GM19035 (cell line): ENCODE results near the gene HSPA4.
"Not testable (repeated sequence)": the region's sequence is repeated elsewhere in the genome, so short reads cannot be mapped to it uniquely, and the experiment has no call there.

ENCODE experiments used
- ATAC-seq: cut with Tn5 transposase; IDR thresholded peaks from one replicate; pipeline ENCODE4 v1.9.1; 2021; ENCODE audit not compliant: unreplicated experiment

Gene HSPA4

DNA sequence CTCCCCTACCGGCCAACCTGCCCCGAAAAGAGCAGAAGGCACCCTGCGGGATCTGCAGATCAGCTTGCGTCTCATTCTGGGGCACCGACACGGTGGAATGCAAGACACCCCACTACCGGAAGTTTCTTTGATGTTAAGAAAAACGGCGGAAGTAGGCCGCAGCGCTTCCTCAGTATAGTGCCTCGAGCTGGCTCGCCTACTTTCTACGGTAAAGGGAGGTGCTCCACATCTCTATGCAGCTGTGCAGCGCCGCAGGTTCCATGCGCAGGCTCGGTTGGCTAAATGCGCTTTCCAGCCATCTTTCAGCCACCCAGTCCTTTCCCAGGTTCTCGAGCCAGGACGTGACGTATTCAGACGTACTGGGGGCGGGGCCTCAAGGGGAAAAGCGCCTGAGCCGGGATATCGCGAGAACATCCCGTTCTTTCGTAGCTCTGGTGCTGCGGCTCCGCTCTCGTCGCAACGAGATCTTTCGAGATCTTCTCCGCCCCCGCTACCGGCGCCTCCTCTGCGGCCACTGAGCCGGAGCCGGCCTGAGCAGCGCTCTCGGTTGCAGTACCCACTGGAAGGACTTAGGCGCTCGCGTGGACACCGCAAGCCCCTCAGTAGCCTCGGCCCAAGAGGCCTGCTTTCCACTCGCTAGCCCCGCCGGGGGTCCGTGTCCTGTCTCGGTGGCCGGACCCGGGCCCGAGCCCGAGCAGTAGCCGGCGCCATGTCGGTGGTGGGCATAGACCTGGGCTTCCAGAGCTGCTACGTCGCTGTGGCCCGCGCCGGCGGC lies at the start of gene HSPA4:
TSS of gene HSPA4 (plus strand) at position 472 of the 775 bp plus-strand sequence. CDS start at position 710, 238 bp downstream.
- ATAC-seq = peak; percentile 79

DNA sequence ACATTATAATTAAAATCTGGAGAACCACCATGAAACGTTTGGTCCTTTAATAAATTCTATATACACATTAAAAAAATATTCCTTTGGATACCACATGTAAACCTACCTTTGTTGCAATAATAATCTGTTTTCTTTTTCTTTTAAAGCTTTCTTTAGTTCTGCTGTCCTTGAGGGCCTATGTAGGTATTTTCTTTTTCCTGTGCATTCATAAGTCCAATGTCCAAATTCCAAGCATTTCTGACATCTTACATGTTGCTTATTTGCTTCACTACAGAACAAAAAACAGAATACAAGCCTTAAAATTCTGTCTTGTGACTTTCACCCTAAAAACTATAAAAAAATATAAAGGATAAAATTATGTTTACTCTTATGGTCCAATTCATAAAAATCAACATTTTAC lies 45.2 kb upstream of the HSPA4 start:
- no peak for ATAC-seq

DNA sequence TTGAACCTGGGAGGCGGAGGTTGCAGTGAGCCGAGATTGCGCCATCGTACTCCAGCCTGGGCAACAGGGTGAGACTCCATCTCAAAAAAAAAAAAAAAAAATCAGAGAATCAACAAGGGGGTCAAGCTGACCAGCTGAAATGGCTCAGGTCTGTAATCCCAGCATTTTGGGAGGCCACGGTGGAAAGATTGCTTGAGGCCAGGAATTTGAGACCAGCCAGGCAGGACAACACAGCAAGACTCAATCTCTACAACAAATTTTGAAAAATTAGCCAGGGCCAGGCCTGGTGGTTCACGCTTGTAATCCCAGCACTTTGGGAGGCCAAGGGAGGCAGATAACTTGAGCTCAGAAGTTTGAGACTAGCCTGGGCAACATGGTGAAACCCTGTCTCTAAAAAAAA lies 43.4 kb upstream of the HSPA4 start:
- not testable (repeated sequence) for ATAC-seq

DNA sequence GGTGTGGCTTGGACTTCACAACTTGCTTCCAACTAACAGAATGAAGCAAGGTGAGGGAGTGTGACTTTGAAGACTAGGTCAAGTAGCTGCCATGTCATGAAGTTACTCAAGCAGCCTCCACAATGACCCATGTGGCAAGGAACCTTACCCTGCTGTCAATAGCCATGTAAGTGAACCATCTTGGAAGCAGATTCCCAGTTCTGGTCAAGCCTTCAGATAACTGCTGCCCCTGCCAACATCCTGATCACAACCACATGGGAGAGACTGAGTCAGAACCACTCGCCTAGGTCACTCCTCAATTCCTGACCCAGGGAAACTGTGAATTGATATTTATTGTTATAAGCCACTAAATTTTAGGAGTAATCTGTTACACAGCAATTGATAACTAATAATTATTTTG lies 36.3 kb upstream of the HSPA4 start:
- ATAC-seq = no peak

DNA sequence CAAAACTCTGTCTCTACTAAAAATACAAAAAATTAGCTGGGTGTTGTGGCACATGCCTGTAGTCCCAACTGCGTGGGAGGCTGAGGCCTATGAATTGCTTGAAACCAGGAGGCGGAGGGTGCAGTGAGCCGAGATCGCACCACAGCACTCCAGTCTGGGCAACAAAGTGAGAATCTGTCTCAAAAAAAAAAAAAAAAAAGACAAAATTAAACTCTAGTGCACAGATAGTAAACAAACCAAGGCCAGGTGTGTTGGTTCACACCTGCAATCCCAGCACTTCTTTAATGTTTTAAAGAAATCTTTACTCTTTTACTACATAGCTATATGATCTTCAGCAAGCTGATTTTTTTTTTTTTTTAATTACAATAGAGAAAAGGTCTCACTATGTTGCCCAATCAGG lies 33.8 kb upstream of the HSPA4 start:
- no peak for ATAC-seq

DNA sequence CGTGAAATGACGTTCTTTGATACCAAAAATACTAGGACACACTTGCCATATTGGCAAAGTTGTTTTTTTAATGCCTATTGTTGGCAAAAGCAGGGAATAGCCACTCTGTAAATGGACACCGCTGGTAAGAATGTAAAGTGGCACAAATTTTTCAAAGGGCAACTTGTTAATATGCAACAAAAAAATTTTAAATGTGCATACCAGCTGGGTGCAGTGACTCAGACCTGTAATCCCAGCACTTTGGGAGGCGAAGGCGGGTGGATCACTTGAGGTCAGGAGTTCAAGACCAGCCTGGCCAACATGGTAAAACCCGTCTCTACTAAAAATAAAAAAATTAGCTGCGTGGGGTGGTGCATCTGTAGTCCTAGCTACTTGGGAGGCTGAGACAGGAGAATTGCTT lies 32.3 kb upstream of the HSPA4 start:
- not testable (repeated sequence) for ATAC-seq

DNA sequence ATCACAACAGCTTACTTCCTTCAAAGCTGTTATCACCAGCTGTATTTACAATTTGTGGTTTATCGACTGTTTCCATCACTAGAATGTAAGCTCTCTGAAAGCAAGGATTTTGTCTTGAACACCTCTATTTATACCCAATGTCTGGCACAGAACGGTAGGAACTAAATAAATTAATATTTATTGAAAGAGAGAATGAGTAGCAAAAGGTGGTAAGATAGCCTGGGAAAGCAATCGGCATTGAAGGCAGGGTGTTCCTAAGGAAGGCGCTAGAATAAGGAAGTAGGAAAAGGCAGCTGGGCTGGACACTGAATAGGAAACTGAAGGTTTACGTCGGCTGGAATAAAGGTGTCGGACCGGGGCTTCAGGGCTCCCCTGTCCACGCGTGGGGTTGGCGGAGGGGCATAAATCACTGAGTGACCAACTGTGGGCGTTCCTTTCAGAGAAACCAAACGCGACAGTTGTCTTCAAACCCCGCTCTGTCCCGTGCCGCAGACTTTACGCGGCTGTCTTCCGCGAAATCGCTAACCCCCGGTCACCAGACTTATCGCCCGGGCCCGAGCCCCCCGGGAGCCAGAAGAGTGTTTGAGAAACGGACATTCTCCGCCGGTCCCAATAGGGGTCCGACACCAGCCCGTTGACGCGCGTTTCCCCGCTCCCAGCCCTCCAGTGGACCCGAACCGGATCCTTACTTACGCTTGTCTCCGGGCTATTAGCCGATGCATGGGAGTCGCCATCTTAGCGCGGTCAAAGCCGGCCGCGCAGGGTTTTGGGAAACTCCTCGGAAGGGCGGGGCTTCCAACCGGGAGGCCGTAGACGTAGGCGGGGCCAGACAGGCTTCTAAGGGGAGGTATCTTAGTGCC lies 25.8 kb upstream of the HSPA4 start, which contains the start of gene ZCCHC10:
TSS of gene ZCCHC10 (minus strand) at position 746 of the 860 bp plus-strand sequence. CDS start at position 734, 12 bp downstream.
- peak; percentile 96 for ATAC-seq

DNA sequence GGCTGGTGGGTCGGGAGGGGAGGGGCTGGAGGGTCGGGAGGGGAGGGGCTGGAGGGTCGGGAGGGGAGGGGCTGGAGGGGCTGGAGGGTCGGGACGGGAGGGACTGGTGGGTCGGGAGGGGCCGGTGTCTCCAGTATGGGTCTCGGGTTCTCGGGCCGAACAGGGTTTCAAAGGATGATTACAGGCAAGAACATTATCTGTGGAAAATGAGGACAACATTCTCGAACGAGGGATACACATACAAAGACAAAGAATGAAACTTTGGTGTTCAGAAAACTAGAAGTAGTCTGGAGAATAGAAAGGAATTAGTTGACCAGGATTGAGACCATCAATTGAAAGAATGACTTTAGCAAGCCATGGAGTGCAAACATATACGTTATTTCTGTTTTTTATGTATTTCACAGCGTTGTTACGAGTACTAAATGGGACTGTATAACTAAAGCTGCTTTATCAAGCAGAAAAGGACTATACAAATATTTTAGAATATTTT lies 25.1 kb upstream of the HSPA4 start:
- ATAC-seq = no peak

DNA sequence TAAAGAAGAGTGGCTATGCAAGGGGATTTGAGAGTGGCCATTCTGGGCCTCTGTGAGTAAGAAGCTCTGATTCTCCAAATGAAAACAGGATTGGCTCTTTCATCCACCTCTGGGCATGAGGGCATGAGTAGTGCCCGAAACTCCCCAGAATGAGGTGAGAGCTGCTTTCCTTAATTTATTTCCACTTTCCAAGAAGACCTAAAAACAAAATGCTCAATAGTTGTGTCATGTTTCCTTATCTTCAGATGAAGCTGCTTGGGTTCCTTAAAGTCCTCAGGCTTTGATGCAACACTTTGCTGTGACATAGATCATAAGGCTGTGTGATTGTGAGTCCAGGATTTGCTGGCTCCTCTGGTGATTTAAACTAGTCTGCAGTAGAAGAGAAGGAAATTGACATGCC lies 22.4 kb upstream of the HSPA4 start:
- no peak for ATAC-seq

DNA sequence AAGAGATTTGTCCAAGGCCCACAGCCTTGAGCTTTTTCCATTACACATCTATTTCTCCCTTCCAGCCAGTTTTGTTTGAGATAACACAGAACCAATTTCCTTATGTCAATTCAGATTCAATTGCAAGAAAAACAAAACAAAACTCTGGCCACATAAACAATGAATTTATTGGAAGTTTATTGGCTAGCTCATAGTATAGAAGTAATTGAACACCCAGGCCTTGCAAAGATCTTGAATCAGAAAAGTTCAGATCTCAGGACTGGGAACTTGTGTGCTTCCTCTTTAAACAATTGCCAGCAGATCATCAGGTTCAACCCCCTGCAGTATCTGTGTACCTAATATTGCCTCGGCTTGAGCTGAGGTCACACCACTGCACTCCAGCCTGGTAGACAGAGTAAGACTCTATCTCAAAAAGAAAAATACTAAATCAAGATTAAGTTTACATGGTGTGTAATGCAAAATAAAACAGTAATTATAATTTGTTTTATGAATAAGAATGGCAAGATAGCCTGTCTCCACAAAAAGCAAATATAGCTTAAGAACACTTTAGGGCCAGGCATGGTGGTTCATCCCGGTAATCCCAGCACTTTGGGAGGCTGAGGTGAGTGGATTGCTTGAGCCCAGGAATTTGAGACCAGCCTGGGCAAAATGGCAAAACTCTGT lies 21.3 kb upstream of the HSPA4 start:
- ATAC-seq = no peak

DNA sequence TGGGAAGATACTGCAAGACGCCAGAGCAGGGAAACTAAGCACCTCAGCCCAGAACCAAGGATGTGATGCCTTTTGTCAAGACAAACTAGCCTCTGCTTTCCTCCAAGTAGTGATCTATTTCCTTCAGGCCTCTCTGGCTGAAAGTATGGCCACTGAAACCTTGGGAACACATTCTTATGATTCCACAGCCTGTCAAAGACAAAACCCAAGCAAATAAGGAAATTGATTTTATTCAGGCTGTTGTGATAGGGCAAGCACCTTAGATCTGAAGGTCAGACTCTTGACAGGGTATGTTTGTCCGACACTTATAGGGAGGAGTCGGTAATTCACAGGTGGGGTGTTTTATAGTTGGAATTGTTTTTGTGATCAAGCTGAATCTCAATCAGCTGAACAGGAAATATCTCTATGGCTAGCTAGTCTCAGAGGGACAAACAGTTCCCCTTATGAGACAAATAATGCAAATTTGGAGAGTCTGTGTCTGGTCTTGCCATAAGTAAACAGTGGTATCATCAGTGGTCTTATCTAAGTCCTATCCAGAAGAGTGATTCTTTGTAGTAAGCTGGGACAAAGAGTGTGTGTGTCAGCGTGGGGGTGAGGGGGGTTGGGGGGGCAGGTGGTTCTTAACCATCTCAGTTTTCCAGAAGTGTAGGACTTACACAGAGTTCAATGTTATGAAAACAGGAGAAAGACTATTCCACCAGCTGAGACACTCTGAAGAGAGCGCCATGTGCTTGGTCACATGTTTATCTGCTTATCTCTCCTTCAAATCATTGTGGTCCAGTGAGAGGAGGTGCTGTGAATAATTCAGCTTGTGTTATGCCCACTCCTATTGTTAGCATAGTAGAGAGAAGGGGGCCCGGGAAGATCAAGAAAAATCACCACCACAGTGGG lies 18.7 kb upstream of the HSPA4 start:
- peak; percentile 63 for ATAC-seq

DNA sequence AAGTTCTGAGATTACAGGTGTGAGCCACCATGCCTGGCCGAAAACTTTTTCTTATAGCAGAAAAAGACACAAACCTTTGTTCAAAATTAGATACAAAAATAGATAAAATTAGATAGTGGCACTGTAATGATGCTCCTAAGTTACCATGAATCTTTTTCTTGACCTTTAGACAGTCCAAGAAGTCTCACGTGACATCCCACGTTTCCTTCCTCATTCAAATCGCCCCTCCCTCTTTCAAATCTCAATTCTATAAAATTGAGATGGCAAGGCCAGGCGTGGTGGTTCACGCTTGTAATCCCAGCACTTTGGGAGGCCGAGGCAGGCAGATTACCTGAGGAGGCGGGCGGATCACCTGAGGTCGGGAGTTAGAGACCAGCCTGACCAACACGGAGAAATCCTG lies 17.7 kb upstream of the HSPA4 start:
- ATAC-seq = no peak

DNA sequence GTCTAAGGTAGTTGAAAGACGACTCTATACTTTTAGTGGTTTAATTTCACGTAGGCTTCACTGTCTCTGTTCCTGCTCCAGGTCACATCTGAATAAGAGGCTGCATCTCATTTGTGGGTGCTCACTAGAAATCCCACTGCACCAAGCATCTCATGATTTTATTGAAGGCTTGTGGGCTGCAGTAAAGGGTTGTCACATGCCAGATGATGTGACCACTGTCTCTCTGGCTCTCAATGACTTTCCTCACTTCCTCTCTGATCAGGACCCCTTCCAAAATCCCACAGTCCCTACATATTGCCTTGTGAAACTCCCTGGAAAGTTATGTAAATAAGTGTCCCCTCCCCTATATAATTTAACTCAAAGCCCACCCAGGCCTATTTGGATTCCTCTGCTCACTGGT lies 16.6 kb upstream of the HSPA4 start:
- ATAC-seq = no peak

DNA sequence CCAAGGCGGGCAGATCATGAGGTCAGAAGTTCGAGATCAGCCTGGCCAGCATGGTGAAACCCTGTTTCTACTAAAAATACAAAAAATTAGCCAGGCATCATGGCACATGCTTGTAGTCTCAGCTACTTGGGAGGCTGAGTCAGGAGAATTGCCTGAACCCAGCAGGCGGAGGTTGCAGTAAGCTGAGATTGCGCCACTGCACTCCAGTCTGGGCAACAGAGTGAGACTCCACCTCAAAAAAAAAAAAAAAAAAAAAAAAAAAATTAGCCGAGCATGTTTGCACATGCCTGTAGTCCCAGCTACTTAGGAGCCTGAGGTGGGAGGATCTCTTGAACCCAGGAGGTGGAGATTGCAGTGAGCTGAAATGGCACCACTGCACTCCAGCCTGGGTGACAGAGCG lies 15.1 kb upstream of the HSPA4 start:
- not testable (repeated sequence) for ATAC-seq

DNA sequence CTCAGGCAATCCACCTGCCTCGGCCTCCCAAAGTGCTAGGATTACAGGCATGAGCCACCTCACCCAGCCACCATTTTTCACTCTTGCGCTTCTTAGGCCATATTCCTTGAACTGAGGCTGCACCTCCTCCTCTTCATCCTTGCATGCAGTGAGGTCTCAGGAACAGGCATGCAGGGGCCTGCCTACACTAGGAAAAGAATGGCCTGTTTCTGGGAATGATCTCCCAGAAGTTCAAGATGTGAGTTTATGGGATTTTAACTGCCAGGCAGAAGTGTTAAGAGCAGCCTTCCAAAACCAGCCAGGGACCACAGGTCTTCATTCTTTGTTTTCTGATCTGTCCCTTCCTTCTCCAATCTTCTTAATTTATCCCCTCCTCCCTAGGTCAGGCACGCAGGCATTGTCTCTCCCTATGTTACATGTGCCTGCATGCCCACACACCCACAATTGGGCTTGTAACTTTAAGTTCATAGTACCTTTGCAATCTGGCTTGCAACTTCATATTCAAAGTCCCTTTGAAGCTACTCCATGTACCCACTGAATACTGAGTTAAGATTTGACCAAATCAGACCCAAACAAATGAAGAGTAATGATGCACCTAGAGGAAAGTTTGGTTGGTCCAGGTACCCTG lies 10.5 kb upstream of the HSPA4 start:
- no peak for ATAC-seq

DNA sequence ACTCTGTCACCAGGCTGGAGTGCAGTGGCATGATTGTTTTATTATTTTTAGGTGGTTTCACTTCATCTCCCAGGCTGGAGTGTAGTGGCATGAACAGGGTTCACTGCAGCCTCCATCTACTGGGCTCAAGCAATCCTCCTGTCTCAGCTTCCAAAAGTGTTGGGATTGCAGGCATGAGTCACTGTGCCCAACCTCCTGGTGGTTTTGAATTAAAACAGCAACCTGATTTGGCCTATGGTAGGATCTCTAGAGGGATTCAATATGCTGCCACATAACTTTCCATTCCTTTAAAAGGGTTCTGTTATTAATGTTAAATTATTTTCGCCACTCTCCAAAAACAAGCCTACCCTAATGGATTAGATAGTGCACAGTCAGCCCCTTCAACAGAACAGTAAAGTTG lies 9.9 kb upstream of the HSPA4 start:
- ATAC-seq = no peak

DNA sequence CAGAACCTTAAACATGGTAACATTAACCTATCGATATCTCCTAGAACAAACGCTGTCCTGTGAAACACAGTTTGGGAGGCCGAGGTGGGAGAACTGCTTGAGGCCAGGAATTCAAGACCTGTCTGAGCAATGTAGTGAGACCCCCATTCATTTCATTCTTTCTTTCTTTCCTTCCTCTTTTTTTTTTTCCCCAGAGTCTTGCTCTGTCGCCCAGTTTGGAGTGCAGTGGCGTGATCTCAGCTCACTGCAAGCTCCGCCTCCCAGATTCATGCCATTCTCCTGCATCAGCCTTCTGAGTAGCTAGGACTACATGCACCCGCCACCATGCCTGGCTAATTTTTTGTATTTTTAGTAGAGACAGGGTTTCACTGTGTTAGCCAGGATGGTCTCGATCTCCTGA lies 5.3 kb upstream of the HSPA4 start:
- ATAC-seq = not testable (repeated sequence)

DNA sequence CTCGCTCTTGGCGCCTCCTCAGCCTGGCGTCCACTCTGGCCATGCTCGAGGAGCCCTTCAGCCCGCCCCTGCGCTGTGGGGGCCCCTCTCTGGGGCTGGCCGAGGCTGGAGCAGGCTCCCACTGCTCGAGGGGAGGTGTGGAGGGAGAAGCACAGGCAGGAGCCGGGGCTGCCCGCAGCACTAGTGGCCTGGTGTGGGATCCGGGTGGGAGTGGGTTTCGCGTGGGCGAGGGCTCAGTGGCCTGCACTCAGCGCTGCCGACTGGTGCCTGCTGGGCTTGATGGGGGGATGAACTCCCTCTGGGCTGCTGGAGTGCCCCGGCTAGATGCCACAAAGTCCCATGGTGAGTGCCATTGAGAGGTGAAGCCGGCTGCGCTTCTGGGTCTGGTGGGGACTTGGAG lies 4.4 kb upstream of the HSPA4 start:
- no peak for ATAC-seq

DNA sequence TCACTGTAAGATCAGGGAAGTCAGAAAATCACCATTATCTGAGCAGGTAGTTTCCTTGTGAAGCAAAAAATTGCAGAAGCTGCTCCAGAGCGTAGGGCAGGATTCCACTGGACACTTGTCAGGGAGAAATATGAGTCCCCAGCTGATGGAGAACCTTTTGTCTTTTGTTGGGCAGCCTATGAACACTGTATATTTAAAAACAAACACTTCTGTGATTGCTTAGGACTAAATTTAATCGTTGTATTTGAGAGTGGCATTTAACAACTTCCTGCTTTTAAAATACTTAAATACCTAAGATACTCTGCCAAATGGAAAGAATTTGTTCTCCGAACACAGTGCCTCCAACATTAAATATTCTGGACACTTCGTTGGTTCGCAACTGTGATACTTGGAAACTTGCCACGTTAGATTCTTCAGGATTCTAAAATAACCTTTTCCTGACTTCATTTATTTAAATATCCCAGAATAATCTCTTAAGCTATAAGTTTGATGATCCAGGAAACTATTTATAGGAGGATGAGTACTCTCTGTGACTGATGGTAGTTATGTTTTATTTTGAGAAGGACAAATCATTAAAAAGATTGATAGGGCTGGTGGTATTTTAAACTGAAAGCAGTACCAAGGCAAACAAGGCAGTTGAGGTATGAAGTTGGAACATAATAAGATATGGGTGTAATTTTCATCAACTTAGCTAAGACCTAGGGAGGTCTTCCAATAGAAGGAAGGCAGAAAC lies 2.7 kb upstream of the HSPA4 start:
- no peak for ATAC-seq
